Mesothelial cell of epicardium (in vitro differentiated cells): ENCODE data around the gene CA11. TPM values are rescaled to one million over a fixed set of nuclear protein-coding genes. Genes with fewer than 3 reads are reported as not detected.
A peak's percentile ranks its signal among the peaks of the same experiment; 100 is the strongest.

ENCODE experiments used
- DNase-seq, 2 experiments: peaks; one replicate each; pipeline ENCODE4 v3.0.0; 2021; ENCODE audit warnings: low spot score in 2 of 2; ENCODE audit not compliant: unreplicated experiment in 2 of 2
- H3K27ac Mint-ChIP-seq: 2 replicates; pipeline ENCODE4 v1.8.0; 2021; ENCODE audit warnings: mixed read lengths
- H3K27me3 Mint-ChIP-seq: 2 replicates; pipeline ENCODE4 v1.8.0; 2021; ENCODE audit warnings: low read depth, mixed read lengths
- H3K36me3 Mint-ChIP-seq: 2 replicates; pipeline ENCODE4 v1.8.0; 2021; ENCODE audit warnings: mixed read lengths
- H3K4me1 Mint-ChIP-seq: 2 replicates; pipeline ENCODE4 v1.8.0; 2021; ENCODE audit warnings: mixed read lengths
- H3K4me3 Mint-ChIP-seq: 2 replicates; pipeline ENCODE4 v1.8.0; 2021; ENCODE audit warnings: mild to moderate bottlenecking, moderate library complexity, mixed read lengths
- H3K9me3 Mint-ChIP-seq: 2 replicates; pipeline ENCODE4 v1.8.0; 2021; ENCODE audit warnings: mixed read lengths
- total RNA-seq: library from RNA; stranded (reverse); gene quantifications from 3 replicates; pipeline ENCODE4 v1.2.1, GENCODE V29; 2021
- TF ChIP-seq, protein P1 (sequence below): fragments of 200-600 bp; sonication (generic); IDR thresholded peaks from one replicate; pipeline ENCODE4 v1.5.0; 2021; ENCODE audit warnings: antibody characterized with exemption; ENCODE audit not compliant: unreplicated experiment

The CA11 gene
- total RNA-seq, 1 donor from 2014 or later: 48.2 TPM

DNA sequence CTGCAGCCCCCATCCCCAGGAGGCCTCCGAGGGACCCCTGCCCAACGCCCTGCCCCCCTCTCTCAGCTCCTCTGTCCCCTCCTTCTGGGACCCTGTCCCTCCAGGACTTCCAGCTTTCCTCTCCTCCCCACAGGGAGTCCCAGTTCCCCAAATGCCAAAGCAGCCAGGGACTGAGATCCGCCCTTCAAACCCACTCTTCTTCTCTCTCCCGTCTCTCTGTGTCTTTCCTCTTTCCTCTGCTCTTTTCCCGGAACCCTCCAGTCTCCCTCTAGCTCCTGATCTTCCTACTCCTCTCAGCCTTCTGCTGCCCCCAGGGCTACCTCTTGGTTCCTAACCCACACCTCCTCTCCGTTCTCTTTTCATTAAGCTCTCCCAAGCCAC, 377 bp downstream of the CA11 start:
- TF ChIP-seq, protein P1, sequence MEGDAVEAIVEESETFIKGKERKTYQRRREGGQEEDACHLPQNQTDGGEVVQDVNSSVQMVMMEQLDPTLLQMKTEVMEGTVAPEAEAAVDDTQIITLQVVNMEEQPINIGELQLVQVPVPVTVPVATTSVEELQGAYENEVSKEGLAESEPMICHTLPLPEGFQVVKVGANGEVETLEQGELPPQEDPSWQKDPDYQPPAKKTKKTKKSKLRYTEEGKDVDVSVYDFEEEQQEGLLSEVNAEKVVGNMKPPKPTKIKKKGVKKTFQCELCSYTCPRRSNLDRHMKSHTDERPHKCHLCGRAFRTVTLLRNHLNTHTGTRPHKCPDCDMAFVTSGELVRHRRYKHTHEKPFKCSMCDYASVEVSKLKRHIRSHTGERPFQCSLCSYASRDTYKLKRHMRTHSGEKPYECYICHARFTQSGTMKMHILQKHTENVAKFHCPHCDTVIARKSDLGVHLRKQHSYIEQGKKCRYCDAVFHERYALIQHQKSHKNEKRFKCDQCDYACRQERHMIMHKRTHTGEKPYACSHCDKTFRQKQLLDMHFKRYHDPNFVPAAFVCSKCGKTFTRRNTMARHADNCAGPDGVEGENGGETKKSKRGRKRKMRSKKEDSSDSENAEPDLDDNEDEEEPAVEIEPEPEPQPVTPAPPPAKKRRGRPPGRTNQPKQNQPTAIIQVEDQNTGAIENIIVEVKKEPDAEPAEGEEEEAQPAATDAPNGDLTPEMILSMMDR: no peak
- no peak for DNase-seq

DNA sequence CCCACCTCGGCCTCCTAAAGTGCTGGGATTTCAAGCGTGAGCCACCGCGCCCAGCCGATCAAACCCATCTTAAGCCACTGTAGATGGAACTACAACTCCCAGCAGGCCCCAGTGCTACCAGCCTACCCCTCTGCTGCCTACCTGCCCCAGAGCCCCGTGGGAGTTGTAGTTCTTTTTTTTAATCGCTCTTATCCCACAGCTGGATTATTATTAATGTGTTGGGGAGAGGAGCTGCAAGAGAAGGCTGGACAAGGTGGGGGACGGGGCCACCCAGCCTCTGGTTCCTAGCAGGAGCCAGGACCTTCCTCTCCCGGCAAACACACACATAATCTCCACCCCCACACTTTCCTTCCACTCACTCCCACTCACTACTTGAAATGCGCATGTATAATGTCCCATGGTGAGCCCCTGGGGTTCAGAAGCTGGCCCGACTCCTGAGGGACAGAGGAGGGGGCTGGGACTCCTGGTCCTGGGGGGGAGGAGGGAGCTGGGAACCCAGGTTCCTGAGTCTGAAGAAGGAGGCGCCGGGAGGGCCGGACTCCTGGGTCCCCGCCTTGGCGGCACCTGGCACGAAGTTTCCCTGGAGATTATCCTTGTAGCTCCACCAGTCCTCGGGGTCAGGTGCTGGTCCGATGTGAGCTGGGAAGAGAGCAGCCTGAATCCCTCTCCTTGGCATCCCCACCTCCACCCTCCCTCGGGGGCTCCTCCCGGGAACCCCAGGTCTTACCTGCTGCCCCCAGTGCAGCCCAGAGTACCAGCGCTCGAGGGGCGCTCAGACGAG, 958 bp downstream of the CA11 start:
- Mint-ChIP-seq H3K27me3 (no peaks in the 10 kb centered on the region), H3K27ac (peak overlapping the region; percentile 78), H3K4me3 (peak overlapping the region; percentile 81), H3K9me3 (no peaks in the 10 kb centered on the region), H3K36me3 (peaks cover 8% of the 10 kb centered on the region), H3K4me1 (peaks cover 18% of the 10 kb centered on the region)
- TF ChIP-seq, protein P1: no peak
- peak in 1 of 2 experiments; percentile 74 for DNase-seq

More for the DNA sequence above, 377 bp downstream of the CA11 start:
- Mint-ChIP-seq H3K4me1 (peaks cover 18% of the 10 kb centered on the region), H3K9me3 (no peaks in the 10 kb centered on the region), H3K27ac (peak overlapping the region; percentile 95), H3K27me3 (no peaks in the 10 kb centered on the region), H3K36me3 (peaks cover 7% of the 10 kb centered on the region), H3K4me3 (peak overlapping the region; percentile 81)

DNA sequence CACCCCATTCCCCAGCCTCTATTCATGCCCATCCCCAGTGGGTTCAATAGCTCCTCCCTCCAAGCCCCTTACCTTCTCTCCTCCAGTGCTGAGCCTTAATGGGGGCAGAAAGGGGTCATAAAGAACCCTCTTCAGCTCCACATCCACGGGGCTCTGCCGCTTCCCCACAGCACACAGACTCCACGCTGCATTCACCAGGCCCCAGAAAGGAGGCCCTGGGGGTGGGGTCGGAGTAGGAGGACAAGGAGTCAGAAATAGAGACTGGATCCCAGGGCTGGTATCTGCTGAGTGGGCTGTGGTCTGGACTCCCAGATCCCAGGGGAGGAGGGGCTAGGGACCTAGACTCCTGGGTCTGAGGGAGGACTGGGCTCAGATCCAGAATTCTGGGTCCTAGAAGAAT, 1.6 kb downstream of the CA11 start:
- Mint-ChIP-seq H3K27ac (peak overlapping the region; percentile 78), H3K4me1 (peaks cover 18% of the 10 kb centered on the region), H3K9me3 (no peaks in the 10 kb centered on the region), H3K4me3 (peak overlapping the region; percentile 81), H3K27me3 (no peaks in the 10 kb centered on the region), H3K36me3 (peaks cover 9% of the 10 kb centered on the region)
- TF ChIP-seq, protein P1: no peak
- DNase-seq: no peak

DNA sequence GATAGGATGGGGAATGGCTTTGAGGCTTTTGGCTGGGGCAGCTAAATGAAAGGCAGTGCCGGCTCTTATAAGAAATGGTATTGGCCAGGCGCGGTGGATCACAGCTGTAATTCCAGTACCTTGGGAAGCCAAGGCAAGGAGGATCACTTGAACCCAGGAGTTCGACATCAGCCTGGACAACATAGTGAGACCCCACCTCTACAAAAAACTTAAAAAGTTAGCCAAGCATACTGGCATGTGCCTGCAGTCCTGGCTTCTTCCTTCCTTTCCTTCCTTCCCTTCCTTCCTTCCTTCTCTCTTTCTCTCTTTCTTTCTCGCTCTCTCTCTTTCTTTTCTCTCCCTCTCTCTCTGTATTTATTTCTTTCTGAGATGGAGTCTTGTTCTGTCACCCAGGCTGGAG, 3.1 kb downstream of the CA11 start:
- no peak for DNase-seq
- H3K27me3 Mint-ChIP-seq: no peaks in the 10 kb centered on the region
- TF ChIP-seq, protein P1: no peak
- peaks cover 18% of the 10 kb centered on the region for H3K36me3 Mint-ChIP-seq
- H3K27ac Mint-ChIP-seq: no peak overlapping the region
- peaks cover 27% of the 10 kb centered on the region for H3K4me1 Mint-ChIP-seq
- no peak overlapping the region for H3K4me3 Mint-ChIP-seq
- H3K9me3 Mint-ChIP-seq: no peaks in the 10 kb centered on the region

DNA sequence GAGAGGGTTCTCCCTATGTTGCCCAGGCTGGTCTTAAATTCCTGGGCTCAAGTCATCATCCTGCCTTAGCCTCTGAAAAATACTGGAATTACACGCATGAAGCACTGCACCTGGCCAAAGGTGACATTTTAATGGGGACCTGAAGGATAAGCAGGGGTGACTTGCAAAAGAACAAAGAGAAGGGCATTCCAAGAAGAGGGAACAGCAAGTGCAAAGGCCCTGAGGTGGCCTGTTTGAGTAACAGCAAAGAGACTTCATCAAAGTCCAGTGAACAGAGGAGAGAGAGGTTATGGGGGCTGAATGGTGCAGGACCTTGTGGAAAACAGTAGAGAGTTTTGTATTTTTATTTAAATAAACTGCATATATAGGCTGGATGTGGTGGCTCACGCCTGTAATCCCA, 4.1 kb downstream of the CA11 start:
- Mint-ChIP-seq H3K27ac (no peak overlapping the region), H3K36me3 (peaks cover 18% of the 10 kb centered on the region), H3K27me3 (no peaks in the 10 kb centered on the region), H3K9me3 (no peaks in the 10 kb centered on the region), H3K4me3 (no peak overlapping the region), H3K4me1 (peaks cover 30% of the 10 kb centered on the region)
- TF ChIP-seq, protein P1: no peak
- no peak for DNase-seq
